DND-41 (cell line): ENCODE measurements around the gene ADCY1.

Source experiments
- CTCF ChIP-seq: IDR thresholded peaks from 2 replicates; pipeline ENCODE4 v1.5.1; 2012; ENCODE audit warnings: borderline replicate concordance, low read length, moderate library complexity, mild to moderate bottlenecking; ENCODE audit not compliant: poor library complexity, severe bottlenecking; ENCODE audit errors: extremely low read depth
- EZH2 ChIP-seq: IDR thresholded peaks from 3 replicates; pipeline ENCODE4 v1.6.1; 2012; ENCODE audit warnings: borderline replicate concordance, low read depth, mild to moderate bottlenecking, moderate library complexity, low read length, inconsistent platforms; ENCODE audit not compliant: severe bottlenecking

- TF ChIP-seq EZH2 (no peak), CTCF (no peak)
These were observed 5.5 kb upstream of the ADCY1 start for GRCh38 chr7:45568536-45569289.
